ENCODE data around the gene MYH10.
A peak's percentile ranks its signal among the peaks of the same experiment; 100 is the strongest.

Gene MYH10

DNA sequence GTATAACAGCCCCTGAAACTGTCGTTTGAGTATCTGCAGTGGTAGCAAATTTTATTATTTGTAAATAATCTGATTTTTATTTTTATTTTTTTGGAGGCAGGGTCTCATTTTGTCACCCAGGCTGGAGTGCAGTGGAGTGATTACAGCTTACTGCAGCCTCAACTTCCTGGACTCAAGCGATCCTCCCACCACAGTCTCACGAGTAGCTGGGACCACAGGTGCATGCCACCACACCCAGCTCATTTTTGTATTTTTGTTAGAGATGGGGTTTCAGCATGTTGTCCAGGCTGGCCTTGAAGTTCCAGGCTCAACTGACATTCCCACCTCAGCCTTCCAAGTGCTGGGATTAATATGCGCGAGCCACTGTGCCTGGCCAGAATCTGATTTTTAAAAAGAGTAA is 192.1 kb downstream of the MYH10 start:
- no peak for DNase-seq

DNA sequence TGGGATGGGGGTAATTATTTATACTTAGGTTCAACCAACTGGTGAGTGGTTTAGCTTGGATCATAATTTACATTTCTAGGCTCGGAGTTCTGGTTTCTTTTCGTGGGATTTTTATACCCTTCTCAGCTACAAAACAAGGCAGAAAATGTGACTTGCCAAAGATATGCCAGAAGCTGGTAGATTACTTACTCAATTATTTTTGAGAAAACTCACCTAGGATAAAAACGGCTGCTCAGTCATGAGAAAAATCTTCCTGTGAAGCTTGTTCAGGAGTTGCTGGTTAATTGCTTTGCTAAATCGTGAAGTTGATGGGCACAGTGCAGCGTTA is 193.7 kb downstream of the MYH10 start:
- no peak for DNase-seq

DNA sequence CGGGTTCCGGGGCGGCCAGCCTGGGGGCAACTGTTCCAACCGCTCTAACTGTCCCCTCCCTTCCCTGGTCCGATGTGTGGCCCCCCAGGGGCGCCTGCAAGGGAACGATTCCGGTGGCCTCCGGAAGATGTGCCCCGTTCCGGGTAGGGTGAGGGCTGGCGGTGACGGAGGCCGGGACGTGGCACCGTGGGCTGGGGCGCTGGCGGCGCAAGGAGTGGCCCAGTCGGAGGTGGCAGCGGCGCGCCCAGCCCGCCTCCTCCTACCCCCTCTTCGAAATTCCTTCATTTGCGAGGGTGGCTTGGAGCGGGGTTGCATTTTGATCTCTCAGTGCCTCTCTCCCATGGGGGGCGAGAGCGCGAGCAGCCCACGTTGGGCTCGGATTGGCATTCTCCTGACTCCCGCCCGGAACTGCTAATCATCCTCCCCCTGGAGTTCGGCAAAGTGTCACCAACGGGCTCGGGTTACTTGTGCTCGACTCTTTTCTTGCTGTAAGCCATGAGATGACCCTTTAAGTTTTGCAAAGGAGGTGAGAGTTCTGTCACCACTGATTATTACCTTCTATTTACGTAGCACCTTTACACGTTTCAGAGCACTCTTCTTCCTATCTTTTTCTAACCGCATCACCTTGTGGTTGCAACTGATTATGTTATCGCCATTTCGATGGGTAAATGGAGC is 194.2 kb downstream of the MYH10 start:
- no peak for DNase-seq

DNA sequence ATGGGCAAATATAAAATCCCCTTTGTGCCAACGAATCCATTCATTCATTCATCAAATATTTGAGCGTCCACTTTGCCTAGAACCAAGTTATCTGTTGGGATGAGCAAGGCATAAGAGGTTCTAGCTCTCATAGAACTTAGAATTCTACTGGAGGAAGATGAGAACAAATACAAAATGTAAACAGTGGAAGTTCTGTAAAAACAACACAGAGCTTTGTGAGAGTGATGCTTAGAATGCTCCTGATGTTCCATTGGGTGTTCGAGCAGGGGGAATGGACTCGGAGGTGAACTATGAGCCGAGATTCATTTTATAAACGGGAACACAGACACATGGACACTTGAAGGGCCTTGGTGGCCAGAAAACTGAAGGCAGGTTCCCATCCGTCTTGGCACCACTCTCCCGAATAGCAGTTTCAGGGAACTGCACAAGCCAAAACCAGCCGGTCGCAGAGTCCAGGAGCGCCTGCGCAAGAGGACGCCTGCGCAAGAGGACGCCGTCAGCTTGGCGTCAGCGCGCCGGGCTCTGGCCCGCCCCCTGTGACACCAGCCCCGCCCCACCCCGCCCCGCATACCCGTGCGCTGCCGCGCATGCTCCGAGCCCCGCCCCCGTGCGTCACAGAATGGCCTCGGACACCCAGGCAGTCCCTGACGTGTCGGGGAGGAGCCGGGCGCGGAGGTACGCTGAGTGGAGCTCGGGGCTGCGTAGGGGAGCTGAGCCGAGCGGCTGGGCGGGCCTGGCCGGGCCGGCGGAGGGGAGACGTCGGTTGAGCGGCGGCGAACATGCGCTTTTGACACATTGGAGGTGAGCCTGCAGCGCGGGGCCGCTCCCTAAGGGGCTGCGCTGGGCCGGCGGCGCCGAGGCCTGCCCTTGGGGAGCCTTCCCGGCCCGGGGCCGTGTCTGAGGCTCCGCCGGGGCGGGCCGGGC is 195.0 kb downstream of the MYH10 start, which contains the start of gene NDEL1:
Gene NDEL1 (plus strand): TSS at position 640 of the 924 bp plus-strand sequence. CDS start 8,388 bp downstream, outside the sequence.
- peak; percentile 67 for DNase-seq

DNA sequence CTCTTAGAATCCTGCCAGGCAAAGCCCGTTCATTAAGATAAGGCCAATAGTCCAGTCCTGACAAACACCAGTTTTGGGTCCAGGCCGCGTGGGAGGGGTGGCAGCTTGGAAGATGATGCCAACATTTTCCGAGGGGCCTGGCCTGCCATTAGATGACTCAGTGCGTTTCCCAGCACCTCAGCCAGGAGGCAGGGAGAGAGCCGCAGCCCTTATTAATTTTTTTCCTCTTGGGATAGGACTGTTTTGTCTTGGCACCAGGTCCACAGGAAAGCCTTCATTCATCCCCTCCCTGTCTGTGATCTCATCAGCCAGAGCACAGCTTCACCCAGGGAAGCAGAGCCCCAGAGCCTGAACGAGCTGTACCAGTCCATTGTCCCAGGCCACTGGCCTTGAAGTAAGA is 199.6 kb downstream of the MYH10 start:
- DNase-seq = no peak

DNA sequence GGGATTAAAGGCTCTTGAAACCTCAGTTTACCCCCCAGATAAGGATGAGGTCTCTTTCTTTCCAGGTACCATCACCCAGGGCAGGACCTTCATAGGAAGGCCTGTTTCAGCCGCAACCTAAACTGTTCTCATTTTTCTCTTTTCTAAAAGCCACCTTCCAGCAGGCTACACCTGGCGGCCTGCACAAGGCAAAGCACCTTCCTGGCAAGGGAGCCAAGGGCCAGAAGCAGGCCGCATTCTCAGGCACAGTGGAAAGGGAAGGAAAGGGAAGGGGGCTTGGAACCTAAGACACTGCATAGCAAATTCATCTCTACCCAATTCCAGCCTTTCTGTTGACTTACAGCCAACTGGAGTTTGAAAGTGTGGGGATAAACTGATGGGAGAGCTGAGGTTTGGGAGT is 203.7 kb downstream of the MYH10 start:
- no peak for DNase-seq

DNA sequence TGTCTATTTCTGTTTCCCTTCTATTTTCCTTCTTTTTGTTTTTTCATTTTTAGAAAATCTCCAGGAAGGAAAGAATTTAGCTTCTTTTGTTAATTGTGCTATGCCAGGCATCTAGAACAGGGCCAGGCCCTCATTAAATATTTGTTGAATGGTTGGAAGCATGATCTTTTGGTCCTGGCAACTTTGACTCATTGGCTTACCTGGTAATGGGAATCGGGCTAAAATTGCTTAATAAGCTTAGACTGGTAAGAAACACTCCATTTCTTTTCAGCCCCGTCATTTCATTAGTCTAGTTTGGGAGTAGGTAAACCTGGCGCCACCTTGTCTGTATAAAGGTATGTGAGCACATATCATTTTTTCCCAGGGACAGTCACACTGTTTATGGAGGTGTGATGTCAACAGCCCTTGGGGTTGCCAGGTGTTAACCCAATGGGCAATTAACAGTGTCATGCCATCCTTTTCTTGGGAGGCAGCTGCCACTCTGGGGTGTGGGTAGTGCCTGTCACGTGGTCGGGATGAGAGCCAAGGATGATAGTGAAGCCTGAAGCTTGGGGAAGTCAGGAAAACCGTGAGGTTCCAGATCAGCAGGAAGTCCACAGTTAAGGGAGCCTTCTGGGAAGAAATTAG is 204.3 kb downstream of the MYH10 start:
- DNase-seq = no peak
